Stimulated activated CD8-positive, alpha-beta memory T cell treated with anti-CD3 and anti-CD28 coated beads, Interleukin-15, amount 100 ng/mL, for 24 hours (primary cell): Measurements from ENCODE around the gene CCDC78.

Experiments
- DNase-seq: peaks from one replicate; pipeline ENCODE4 v3.0.0-alpha.2; 2020; ENCODE audit warnings: low read depth

CCDC78 gene

GRCh38 chr16:710500-711075 is 15.7 kb downstream of the CCDC78 start:
- no peak for DNase-seq

- no peak for DNase-seq
Observed at GRCh38 chr16:709566-710499, 16.4 kb downstream of the CCDC78 start.

GRCh38 chr16:708959-709358 is 17.3 kb downstream of the CCDC78 start:
- DNase-seq, result no peak

GRCh38 chr16:708019-708418 is 18.2 kb downstream of the CCDC78 start:
- DNase-seq, result no peak

- DNase-seq, result no peak
Observed at GRCh38 chr16:707062-707538, 19.1 kb downstream of the CCDC78 start.

- DNase-seq, result no peak
Observed at GRCh38 chr16:706189-707061, 19.8 kb downstream of the CCDC78 start.

GRCh38 chr16:705431-706188 is 20.6 kb downstream of the CCDC78 start, which contains the start of gene FBXL16:
Gene FBXL16 (minus strand): TSS chr16:705801. CDS start chr16:697405, 8,396 bp downstream.
- no peak for DNase-seq

GRCh38 chr16:704552-705380 is 21.5 kb downstream of the CCDC78 start:
- DNase-seq, result no peak

- DNase-seq, result no peak
Observed at GRCh38 chr16:704047-704446, 22.2 kb downstream of the CCDC78 start.

GRCh38 chr16:703406-703805 is 22.8 kb downstream of the CCDC78 start:
- no peak for DNase-seq

- no peak for DNase-seq
Observed at GRCh38 chr16:702341-702740, 23.9 kb downstream of the CCDC78 start.

GRCh38 chr16:700684-701584 is 25.3 kb downstream of the CCDC78 start:
- peak; percentile 43 for DNase-seq

GRCh38 chr16:698911-699671 is 27.2 kb downstream of the CCDC78 start:
- DNase-seq, result no peak

- DNase-seq, result no peak
Observed at GRCh38 chr16:695355-696089, 30.7 kb downstream of the CCDC78 start.

GRCh38 chr16:694863-695354 is 31.3 kb downstream of the CCDC78 start:
- no peak for DNase-seq

- no peak for DNase-seq
Observed at GRCh38 chr16:694187-694862, 31.9 kb downstream of the CCDC78 start.

GRCh38 chr16:693766-694165 is 32.5 kb downstream of the CCDC78 start:
- DNase-seq, result no peak
